HEK293T (cell line): Measurements from ENCODE around the gene CLASP1.

ENCODE experiments used
- ARNT ChIP-seq: fragments of 450-650 bp; IDR thresholded peaks from 2 replicates; pipeline ENCODE4 v1.6.1; 2017; ENCODE audit warnings: mild to moderate bottlenecking
- BHLHE40 ChIP-seq: fragments of 450-650 bp; IDR thresholded peaks from 2 replicates; pipeline ENCODE4 v1.6.1; 2016; ENCODE audit warnings: mild to moderate bottlenecking, moderate library complexity, borderline replicate concordance
- CTBP1 ChIP-seq: fragments of 450-650 bp; IDR thresholded peaks from 2 replicates; pipeline ENCODE4 v1.6.1; 2016; ENCODE audit warnings: borderline replicate concordance
- ELF4 ChIP-seq: fragments of 450-650 bp; IDR thresholded peaks from 2 replicates; pipeline ENCODE4 v1.6.1; 2017; ENCODE audit warnings: antibody characterized with exemption
- FOXM1 ChIP-seq: fragments of 450-650 bp; IDR thresholded peaks from 2 replicates; pipeline ENCODE4 v1.6.1; 2017; ENCODE audit warnings: mild to moderate bottlenecking, borderline replicate concordance
- HDGF ChIP-seq: fragments of 450-650 bp; IDR thresholded peaks from 2 replicates; pipeline ENCODE4 v1.6.1; 2017; ENCODE audit warnings: antibody characterized with exemption, borderline replicate concordance
- LEF1 ChIP-seq: fragments of 450-650 bp; IDR thresholded peaks from 2 replicates; pipeline ENCODE4 v1.6.1; 2017; ENCODE audit warnings: mild to moderate bottlenecking, borderline replicate concordance
- NFRKB ChIP-seq: fragments of 450-650 bp; IDR thresholded peaks from 2 replicates; pipeline ENCODE4 v1.6.1; 2016; ENCODE audit warnings: mild to moderate bottlenecking, moderate library complexity
- SP1 ChIP-seq: fragments of 450-650 bp; IDR thresholded peaks from 2 replicates; pipeline ENCODE4 v1.6.1; 2017
- SUZ12 ChIP-seq: fragments of 450-650 bp; IDR thresholded peaks from 2 replicates; pipeline ENCODE4 v1.6.1; 2016; ENCODE audit warnings: mild to moderate bottlenecking
- TARDBP ChIP-seq: fragments of 450-650 bp; IDR thresholded peaks from 2 replicates; pipeline ENCODE4 v1.6.1; 2016
- TF ChIP-seq, protein P1 (sequence below): fragments of 450-650 bp; IDR thresholded peaks from 2 replicates; pipeline ENCODE4 v1.6.1; 2016

DNA sequence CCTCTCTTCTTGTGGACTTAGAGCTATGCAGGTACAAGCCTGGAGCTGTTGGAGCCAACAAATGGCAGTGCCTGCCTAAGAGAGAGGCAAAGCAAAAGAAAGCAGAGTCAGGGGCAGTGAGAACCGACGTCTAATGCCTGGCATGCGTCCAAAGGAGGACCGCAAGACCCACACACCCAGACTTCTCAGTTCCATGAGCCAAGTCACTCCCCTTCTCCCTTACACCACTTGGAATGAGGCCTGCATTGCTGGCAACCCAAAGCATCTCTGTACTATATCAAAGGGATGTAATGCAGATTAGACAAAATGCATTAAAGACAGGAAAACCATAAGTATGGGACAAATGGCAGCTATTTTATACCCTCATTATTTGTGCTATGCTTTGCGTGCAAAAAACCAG, 168.4 kb downstream of the CLASP1 start:
- no peak for TF ChIP-seq FOXM1
- TF ChIP-seq SP1 = no peak
- TF ChIP-seq, protein P1, sequence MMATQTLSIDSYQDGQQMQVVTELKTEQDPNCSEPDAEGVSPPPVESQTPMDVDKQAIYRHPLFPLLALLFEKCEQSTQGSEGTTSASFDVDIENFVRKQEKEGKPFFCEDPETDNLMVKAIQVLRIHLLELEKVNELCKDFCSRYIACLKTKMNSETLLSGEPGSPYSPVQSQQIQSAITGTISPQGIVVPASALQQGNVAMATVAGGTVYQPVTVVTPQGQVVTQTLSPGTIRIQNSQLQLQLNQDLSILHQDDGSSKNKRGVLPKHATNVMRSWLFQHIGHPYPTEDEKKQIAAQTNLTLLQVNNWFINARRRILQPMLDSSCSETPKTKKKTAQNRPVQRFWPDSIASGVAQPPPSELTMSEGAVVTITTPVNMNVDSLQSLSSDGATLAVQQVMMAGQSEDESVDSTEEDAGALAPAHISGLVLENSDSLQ = no peak
- no peak for TF ChIP-seq HDGF
- TF ChIP-seq TARDBP = no peak
- TF ChIP-seq NFRKB = no peak
- no peak for TF ChIP-seq LEF1
- no peak for TF ChIP-seq SUZ12
- TF ChIP-seq ARNT = no peak
- TF ChIP-seq BHLHE40 = no peak
- TF ChIP-seq CTBP1 = no peak
- no peak for TF ChIP-seq ELF4
